Cardiac fibroblast (primary cell): ENCODE results near the gene MTF2.

Experiments
- DNase-seq, 2 donors: peaks; one replicate each; pipeline versions ENCODE4 v3.0.0 to v3.0.0-alpha.2; 2010; ENCODE audit warnings: low read depth in 2 of 2
- H3K4me3 ChIP-seq, 2 donors: replicated peaks in 1 of 2; 1 replicate in 1 of 2; 2 replicates in 1 of 2; pipeline ENCODE4 v1.5.1; 2011; ENCODE audit warnings: low read depth in 2 of 2, low read length in 2 of 2, mild to moderate bottlenecking in 2 of 2, moderate library complexity in 1 of 2
- CTCF ChIP-seq: IDR thresholded peaks from one replicate; pipeline ENCODE4 v1.5.1; 2011; ENCODE audit warnings: low read depth, mild to moderate bottlenecking, low read length, inconsistent platforms

MTF2 gene

GRCh38 chr1:93114391-93114790, 35.3 kb downstream of the MTF2 start:
- DNase-seq: peak in 1 of 2 donors; percentile 19
- H3K4me3 ChIP-seq: no peak overlapping the region
- no peak for TF ChIP-seq CTCF

- no peak for TF ChIP-seq CTCF
- no peak for DNase-seq
- H3K4me3 ChIP-seq: no peak overlapping the region
These were observed 41.5 kb downstream of the MTF2 start for GRCh38 chr1:93120614-93121013.

- no peak for TF ChIP-seq CTCF
- DNase-seq: no peak
- no peak overlapping the region for H3K4me3 ChIP-seq
These were observed 44.2 kb downstream of the MTF2 start for GRCh38 chr1:93123201-93123783.

- no peak overlapping the region for H3K4me3 ChIP-seq
- TF ChIP-seq CTCF: no peak
- DNase-seq: no peak
These were observed 45.7 kb downstream of the MTF2 start for GRCh38 chr1:93124556-93125355.

GRCh38 chr1:93129507-93130099, 50.5 kb downstream of the MTF2 start:
- H3K4me3 ChIP-seq: no peak overlapping the region
- DNase-seq: no peak
- no peak for TF ChIP-seq CTCF

GRCh38 chr1:93132638-93133037, 53.6 kb downstream of the MTF2 start:
- DNase-seq: no peak
- TF ChIP-seq CTCF: no peak
- no peak overlapping the region for H3K4me3 ChIP-seq
